ENCODE measurements around the gene AACS.
A peak's percentile ranks its signal among the peaks of the same experiment; 100 is the strongest.
"Not testable (repeated sequence)": the region's sequence is repeated elsewhere in the genome, so short reads cannot be mapped to it uniquely, and the experiment has no call there.

Gene AACS

DNA sequence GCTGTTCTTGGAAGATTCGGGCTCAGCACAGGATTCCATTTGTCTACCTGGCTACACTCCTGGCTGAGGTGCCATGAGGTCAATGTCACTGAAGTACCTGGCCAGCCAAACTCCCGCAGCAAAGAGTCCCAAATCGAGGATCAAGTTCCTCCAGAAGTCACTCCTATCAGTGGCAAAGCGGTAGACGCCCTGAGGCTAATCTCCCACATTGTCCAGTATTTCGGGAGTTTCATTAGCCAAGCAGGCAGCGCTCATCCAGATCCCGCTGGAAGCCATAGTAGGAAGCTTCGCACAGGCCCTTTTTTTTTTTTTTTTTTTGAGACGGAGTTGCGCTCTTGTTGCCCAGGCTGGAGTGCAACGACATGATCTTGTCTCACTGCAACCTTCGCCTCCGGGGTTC lies 8.9 kb upstream of the AACS start:
- no peak for DNase-seq

GRCh38 chr12:125057708-125058107 lies 7.5 kb upstream of the AACS start:
- DNase-seq: no peak

- DNase-seq: no peak
Measured at GRCh38 chr12:125061229-125061628, 4.0 kb upstream of the AACS start.

DNA sequence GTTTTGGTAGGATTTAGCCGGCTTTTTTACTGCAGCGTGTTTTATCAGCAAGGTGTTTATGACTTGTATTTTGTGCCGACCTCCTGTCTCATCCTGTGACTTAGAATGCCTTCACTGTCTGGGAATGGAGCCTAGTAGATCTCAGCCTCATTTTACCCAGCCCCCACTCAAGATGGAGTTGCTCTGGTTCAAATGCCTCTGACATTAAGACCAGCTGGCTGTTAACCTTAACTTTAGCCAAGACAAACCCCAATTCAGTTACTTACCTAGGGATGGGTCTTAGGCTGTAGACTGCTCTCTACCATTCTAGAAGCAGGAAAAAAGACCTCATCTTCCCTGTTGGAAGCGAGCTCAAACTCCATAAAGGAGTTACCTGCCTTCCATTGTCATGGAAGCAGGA lies 1.7 kb upstream of the AACS start:
- DNase-seq: not testable (repeated sequence)

DNA sequence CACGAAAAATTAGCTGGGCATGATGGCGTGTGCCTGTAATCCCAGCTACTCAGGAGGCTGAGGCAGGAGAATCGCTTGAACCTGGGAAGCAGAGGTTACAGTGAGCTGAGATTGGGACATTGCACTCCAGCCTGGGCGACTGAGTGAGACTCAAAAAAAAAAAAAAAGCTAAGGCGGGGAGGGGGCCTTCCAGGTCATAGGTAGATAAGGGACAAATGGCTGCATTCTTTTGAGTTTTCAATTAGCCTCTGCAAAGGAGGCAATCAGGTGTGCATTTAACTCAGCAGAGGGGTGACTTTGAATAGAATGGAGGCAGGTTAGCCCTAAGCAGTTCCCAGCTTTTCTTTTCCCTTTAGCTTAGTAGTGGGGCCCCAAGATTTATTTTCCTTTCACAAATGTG lies 743 bp upstream of the AACS start:
- no peak for DNase-seq

DNA sequence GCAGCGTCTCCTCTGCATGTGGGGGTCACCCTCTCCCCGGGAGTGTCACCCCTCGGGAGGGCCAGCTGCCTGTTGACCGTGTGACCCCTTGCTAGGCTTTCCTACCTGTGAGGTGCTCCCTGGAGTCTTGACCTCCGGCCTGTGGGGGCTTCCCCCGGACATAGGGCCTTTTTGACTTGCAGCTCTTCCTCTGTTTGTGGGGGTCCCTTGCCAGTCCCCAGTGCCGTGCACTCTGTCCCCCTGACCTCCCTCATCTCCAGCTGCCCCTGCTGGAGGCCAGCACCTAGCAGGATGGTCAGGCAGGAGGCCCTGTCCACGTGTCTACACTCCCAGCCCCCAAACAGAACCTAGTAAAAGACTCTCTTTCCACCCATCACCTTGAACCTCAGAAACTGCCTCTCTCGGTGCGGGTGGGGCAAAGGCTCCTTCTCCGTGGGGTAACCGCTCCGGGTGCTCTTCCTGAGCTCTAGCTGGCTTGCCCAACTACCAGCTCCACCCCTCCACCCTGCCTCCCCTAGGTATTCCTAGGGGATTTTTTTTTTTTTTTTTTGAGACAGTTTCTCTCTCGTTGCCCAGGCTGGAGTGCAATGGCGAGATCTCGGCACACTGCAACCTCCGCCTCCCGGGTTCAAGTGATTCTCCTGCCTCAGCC lies 810 bp downstream of the AACS start:
- DNase-seq: no peak

GRCh38 chr12:125068391-125068790 lies 3.2 kb downstream of the AACS start:
- DNase-seq: no peak

DNA sequence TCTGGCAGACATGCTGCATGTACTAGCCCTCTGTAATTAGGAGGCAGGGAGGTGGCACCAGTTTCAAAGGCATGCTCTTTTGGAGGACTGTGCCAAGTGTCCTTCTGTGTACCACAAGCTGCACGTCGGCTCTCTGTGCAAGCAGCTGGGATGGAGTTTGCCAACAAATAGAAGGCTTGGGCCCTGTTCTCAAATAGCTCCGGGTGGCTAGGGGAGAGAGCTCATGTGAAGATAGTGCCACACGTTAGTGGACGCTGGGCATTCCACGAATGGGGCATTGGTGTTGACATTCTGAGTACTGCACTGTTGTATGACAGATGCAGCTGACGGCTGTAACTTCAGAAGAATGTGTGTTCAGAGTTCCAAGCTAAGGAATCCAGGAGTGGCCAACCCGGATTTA lies 4.4 kb downstream of the AACS start:
- DNase-seq: peak in 10 of 56 donors; percentile 3 to 42 (median 18)

- DNase-seq: peak in 9 of 56 donors; percentile 4 to 39 (median 31)
Measured at GRCh38 chr12:125070112-125070511, 4.9 kb downstream of the AACS start.

DNA sequence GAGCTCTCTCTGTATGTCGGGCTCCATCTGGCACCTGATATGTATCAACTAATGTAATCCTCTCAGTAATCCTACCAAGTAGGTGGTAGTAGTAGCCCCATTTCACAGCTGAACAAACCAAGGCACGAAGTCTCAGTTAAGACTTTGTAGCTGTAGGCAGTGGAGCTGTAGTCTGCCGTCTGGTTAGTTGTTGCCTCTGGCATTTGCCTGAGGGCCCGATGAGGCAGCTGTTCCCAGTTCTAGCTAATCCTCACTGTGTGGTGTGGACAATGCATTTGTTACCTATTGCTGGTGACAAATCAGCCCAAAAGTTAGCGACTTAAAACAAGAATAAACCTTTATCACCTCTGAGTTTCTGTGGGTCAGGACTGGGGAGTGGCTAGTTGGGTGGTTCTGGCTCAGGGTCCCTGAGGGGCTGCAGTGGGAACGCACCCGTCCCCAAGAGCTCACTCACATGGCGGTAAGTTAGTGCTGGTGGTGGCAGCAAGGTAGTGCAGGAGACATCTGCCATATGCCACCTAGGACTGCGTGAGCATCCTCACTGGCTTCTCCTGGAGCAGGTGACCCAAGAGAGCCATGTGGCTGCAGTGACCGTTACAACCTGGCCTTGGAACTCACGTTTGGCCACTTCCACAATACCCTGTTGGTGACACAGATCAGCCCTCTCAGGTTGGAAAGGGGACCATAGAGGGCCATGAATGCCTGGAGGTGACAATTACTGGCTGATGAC lies 5.6 kb downstream of the AACS start:
- no peak for DNase-seq

DNA sequence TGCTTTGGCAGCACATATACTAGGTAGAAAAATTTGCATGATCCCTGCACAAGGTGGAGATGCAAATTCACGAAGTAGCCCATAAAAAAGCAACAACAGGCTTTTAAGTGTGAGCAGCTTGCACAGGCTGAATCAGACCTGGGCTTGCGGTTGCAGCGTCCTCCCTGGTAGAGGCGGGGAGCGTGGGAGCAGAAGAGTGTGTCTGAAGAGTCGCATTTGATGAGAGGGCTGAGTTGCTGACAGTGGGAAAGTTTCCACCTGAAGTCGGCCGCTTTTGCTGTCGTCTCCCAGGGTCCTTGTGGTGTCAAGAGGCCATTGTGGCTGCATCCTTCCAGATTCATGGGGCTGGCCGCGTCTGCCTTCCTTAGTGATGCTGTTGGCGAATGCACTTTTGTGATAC lies 6.2 kb downstream of the AACS start:
- DNase-seq: peak in 17 of 56 donors; percentile 8 to 45 (median 16)

DNA sequence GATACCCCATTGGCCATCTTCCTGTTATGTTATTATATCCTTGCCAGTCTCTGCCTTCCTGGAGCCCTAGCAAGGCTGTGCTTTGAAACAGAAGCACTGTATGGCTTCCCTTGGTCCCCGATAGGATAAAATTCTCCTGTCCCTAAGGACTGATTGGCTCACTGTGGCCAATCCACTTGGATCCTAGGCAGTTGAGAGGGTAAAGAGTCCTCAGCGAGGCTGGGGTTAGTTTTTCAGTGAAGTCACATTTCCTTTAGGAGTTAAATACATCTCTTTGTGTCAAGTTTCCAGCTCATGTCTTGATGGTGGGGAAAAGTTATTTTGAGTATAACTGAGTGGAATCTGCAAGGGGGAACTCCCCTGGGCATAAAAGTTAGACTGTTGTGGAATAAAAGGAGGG lies 7.3 kb downstream of the AACS start:
- no peak for DNase-seq

DNA sequence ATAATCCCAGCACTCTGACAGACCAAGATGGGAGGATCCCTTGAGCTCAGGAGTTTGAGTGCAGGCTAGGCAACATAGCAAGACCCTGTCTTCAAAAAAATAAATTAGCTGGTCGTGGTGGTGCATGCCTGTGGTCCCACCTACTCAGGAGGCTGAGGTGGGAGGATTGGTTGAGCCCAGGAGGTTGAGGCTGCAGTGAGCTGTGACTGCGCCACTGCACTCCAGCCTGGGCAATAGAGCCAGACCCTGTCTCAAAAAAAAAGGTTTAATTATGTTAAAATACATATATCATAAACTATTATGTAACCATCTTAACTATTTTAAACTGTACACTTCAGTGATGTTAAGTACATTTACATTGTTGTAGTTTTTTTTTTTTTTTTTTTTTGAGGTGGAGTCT lies 9.1 kb downstream of the AACS start:
- not testable (repeated sequence) for DNase-seq

DNA sequence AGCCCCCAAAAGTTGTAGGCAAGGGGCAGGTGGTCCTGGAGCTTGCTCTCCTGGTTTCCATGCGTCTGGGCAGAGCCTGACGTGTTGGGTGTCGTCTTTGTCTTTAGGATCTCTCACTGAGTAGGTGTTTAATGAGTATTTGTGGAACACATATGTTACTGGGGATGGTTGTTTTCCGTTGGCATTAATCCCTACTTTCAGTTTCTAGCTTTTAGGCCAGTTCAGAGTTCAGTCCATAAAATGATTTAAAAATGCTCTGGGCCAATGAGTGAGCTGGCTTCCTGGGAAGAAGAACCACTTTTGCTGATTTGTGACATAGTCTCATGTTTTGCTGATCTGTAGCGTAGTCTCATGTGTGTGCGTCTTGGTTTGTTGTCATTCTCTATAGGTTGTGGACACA lies 10.9 kb downstream of the AACS start:
- DNase-seq: no peak

DNA sequence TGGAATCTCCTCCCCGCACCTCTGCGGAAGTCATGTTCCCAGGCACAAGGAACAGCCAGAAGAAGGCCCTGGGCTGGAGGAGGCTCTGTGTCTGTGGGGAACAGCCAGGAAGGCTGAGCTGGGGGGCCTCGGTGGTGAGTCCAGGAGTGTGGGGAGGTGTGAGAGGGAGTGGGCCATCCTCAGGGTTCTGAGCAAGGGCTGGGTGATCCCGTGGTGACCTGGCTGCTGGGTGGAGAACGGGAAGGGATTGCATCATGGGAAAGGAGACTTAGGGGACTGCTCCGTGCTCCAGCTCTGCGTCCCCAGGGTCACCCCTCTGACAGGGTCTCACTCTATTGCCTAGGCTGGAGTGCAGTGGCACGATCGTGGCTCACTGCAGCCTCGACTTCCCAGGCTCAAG lies 13.8 kb downstream of the AACS start:
- DNase-seq: no peak

DNA sequence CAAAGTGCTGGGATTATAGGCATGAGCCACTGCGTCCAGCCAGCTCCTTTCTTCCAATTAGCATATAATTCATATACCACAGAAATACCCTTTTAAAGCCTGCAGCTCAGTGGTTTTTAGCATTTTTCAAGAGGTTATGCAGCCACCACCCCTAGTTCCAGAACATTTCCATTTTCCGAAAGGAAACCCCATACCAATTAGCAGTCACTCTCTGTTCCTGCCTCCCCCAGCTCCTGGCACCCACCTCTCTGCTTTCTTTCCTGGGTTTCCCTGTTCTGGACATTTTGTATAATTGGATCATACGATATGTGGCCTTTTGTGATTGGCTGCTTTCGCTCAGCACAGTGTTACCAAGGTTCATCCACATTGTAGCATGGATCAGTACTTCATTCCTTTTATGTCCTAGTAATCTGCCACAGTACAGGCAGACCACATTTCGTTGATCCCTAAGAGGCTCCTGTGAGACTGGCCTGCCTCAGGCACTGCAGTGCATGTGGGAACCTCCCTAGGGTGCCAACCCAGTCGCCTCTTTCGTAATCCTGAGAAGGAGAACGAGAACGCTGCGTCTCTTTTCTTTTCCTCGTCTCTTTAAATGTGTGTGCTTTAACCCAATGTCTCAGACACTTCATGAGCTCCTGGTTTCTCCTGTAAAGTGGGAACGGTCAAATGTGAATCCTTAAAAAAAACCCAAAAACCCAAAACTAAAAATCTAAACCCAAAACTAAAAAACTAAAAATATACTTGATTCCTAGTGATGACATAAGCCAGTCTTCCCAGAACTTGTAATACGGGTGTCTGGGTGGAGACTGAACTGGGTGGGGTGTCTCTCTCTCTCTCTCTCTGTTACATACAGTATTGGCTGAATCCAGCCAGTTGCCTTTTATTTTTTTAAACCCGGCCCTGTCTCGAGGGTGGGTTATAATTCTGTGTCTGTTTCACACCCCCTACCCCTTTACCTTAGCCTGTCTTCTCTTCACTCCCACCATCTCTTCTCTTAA lies 14.7 kb downstream of the AACS start:
- DNase-seq: no peak

- no peak for DNase-seq
Measured at GRCh38 chr12:125081427-125081826, 16.2 kb downstream of the AACS start.

- no peak for DNase-seq
Measured at GRCh38 chr12:125083072-125083471, 17.8 kb downstream of the AACS start.

DNA sequence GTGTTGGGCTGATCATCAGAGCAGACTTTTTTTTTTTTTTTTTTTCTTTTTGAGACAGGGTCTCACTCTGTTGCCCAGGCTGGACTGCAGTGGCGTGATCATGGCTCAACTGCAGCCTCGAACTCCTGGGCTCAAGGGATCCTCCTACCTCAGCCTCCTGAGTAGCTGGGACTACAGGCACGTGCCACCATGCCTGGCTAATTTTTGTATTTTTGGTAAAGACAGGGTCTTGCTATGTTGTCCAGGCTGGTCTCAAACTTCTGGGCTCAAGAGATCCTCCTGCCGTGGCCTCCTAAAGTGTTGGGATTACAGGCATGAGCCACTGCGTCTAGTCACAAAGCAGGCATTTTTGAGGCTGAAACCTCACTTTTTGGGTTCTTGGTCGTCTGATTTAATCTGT lies 23.0 kb downstream of the AACS start:
- not testable (repeated sequence) for DNase-seq

DNA sequence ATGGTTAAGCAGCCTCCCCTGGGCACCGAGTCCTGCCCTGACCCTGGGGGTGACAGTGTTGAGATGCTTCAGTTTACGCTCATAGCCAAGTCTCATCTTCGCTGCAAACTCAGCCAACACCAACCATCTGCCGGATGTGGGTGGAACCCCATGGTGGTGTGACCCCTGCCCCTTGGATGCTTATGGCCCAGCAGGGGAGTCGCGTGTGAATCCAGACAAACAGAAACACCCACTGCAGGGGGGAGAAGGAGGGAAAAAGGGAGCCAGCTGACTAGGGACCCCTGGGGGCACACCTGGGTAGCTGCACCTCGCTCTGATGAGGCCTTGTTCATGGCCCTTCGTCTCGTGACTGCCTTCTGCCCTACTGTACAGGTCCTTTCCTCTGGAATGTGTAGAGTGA lies 23.8 kb downstream of the AACS start:
- no peak for DNase-seq

- no peak for DNase-seq
Measured at GRCh38 chr12:125089626-125090025, 24.4 kb downstream of the AACS start.

GRCh38 chr12:125090437-125090836 lies 25.2 kb downstream of the AACS start:
- DNase-seq: no peak

All from amygdala (tissue), 56 donors.